HL-60/S4 treated with retinoic acid at 250 ng/mL for 4 days and 3 days (cell line): ENCODE measurements around the gene DRD4.
"Not testable (repeated sequence)": the region's sequence is repeated elsewhere in the genome, so short reads cannot be mapped to it uniquely, and the experiment has no call there.

Source experiments
- in situ Hi-C: fragments of 300-500 bp; cut with MboI; formaldehyde crosslinking; loops from 2 replicates; pipeline ENCODE4 v1.7.0; 2022; ENCODE audit warnings: low sequenced_read_pairs

DRD4 gene

DNA sequence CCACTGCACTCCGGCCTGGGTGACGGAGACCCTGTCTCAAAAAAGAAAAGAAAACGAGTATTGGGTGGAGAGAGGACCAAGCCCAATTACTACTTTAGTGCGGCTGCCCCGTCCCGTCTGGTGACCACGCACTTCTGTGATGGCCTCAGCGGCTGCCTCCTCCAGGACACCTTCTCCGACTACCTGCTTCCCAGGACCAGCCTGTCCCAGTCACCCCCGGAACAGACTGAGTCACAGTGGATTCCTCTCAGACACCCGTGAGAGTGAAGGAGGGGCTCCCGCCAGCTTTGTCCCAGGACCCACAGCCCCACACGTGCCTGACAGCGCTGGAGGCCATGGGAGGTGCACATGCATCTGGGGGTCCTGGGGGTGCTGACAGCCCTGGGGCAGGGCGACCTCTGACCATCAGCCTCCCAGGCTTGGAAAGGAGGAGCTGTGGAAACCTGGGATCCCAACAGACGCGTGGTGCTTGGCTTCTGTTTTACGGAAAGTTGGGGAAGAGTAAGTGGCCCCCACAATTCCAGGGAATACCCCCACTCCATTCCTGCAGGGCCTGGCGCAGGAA lies 4.8 kb downstream of the DRD4 start:
- in situ Hi-C loops, result no loop called here

DNA sequence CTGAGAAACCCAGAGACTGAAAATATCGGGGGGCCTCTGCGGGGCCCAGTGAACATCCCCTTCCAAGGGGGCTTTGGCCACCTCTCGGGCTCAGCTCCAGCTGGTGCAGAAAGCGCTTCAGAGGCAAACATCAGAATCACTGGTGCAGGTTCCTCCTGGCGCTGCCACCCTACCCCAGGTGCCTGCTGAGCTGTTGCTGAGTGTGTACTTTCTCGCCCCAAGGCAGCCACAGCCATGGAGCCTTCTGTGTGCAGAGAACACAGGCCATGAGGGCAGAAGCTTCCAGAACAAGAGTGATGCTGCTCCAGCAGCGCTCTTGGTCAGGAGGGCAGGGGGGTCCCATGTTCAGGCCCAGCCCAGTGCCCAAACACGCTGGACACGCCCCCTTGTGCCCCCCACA lies 6.3 kb downstream of the DRD4 start:
- in situ Hi-C loops, result no loop called here

DNA sequence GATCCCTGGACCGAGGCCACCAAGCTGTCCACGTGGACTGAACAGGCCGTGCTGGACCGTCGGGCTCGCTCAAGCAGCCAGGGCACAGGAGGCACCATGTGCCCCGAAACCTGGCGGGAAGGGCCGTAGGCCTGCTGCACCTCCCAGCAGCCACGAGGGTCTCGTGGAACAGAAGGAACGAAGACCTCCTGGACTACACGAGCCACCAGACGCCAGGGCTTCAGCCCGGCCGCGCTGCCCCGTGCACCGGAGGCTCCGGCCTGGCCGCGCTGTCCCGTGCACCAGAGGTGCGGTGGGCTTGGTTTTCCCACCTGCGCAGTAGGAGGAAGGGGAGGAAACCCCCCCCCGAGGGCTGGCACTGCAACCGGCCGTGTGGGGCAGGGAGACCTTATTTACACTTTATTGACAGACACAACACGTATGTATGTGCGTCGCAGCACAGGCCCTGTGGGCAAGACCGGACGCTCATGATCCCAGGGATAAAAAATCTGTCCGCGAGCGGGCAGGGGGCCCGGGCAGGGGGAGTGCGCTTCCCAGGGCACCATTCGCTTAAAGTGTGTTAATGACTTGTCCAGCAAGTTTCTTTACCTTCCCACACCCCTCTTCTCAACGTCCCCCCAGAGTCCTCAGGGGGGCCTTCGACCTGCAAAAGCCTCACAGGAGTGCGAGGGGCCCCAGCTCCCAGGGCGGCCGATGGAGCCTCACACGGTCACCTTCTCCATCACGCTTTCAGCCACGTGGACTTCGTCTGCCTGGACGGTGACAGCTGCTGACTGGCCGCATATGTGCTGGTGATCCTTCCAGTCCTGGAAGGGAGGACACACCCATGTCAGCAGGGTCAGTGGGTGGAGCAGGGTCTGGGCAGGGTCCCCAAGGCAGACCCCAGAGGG lies 7.0 kb downstream of the DRD4 start:
- in situ Hi-C loops, result no loop called here

DNA sequence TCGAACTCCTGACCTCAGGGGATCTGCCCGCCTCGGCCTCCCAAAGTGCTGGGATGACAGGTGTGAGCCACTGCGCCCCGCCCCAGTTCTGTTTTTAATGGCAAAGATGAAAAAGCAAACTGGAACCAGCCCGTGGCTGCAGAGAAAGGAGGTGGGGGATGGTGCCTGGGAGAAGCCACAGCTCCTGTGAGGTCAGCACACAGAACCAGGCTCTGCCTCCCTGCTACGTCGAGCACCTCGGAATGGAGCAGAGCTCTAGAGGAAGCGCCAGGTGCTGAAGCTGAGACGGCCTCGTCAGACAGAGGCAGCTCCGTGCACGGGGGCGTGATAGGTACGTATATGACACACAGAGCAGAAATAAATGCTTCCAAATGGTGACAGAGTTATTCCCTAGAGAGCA lies 8.5 kb downstream of the DRD4 start:
- in situ Hi-C loops, result no loop called here

DNA sequence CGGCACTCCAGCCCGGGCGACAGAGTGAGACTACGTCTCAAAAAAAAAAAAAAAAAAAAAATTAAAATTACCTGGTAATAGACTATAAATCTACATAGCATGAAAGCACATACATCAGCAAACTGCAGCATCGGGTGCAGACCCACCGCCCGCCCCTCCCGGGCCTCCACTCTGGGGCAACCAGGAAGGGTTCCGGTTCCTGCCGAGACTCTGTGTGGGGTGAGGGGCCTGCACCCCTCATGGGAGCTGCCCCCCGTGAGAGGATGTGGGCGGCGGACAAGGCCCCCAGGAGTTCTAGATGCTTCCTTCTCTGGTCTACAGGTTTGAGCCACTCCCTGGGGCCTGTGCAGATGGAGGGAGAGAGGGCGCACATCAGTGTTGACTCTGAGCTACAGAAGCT lies 9.1 kb downstream of the DRD4 start:
- in situ Hi-C loops, result no loop called here

DNA sequence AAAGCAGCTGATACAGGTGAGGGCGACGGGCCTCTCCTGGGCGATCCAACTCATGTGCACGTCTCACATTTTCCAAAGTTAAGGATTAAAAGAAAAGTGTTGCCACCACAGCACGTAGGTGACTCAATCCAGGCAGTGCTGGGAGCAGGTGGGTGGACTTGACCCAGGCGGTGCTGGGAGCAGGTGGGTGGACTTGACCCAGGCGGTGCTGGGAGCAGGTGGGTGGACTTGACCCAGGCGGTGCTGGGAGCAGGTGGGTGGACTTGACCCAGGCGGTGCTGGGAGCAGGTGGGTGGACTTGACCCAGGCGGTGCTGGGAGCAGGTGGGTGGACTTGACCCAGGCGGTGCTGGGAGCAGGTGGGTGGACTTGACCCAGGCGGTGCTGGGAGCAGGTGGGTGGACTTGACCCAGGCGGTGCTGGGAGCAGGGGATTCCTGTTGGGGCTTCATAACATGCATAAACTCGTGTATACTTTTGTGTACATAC lies 10.6 kb downstream of the DRD4 start:
- in situ Hi-C loops, result not testable (repeated sequence)

DNA sequence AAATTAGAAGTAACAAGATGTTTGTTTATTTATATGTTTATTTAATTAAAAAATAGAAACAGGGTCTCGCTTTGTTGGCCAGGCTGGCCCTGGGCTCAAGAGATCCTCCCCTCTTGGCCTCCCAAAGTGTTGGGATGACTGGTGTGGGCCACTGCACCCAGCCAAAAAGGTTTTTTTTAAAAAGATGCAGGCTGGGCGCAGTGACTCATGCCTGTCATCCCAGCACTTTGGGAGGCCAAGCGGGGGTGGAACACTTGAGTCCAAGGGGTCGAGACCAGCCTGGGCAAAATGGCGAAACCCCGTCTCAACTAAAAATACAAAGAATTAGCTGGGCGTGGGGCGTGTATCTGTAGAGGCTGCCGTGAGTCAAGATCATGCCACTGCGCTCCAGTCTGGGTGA lies 13.4 kb downstream of the DRD4 start:
- in situ Hi-C loops, result no loop called here

DNA sequence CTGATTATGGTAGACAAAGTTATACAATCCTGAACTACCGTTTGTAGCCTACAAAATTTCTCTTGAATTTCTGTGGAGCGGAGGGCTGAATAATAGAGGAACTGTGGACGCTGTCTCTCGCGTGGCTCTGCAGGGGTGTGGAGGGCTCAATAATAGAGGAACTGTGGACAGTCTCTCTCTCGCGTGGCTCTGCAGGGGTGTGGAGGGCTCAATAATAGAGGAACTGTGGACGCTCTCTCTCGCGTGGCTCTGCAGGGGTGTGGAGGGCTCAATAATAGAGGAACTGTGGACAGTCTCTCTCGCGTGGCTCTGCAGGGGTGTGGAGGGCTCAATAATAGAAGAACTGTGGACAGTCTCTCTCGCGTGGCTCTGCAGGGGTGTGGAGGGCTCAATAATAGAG lies 16.1 kb downstream of the DRD4 start:
- in situ Hi-C loops, result not testable (repeated sequence)

DNA sequence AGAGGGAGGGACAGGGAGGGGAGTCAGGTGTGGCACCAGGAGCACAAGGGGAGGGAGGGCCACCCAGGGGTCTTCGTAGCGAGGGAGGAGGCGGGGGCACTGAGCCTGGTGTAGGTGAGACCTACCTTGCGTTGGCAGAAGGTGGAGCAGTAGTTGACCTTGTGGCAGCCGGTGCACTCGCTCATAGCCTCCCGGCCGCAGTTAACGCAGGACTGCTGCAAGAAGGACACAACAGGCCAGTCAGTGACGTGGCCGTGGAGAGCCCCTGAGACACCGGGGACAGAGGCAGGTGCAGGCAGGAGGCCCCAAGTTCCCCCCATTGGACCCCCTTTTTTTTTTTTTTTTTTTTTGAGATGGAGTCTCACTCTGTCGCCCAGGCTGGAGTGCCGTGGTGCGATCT lies 16.8 kb downstream of the DRD4 start:
- in situ Hi-C loops, result no loop called here

DNA sequence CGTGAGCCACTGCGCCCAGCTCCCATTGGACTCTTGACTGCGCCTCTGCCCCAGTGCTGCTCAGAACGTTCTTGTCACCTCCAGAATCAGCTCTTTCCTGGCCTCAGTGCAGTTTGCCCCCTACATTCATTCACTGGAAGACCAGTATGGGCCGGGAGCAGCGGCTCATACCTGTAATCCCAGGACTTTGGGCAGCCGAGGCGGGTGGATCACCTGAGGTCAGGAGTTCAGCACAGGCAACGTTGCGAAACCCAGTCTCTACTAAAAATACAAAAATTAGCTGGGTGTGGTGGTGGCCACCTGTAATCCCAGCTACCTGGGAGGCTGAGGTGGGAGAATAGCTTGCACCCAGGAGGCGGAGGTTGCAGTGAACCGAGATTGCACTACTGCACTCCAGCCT lies 17.4 kb downstream of the DRD4 start:
- in situ Hi-C loops, result not testable (repeated sequence)

DNA sequence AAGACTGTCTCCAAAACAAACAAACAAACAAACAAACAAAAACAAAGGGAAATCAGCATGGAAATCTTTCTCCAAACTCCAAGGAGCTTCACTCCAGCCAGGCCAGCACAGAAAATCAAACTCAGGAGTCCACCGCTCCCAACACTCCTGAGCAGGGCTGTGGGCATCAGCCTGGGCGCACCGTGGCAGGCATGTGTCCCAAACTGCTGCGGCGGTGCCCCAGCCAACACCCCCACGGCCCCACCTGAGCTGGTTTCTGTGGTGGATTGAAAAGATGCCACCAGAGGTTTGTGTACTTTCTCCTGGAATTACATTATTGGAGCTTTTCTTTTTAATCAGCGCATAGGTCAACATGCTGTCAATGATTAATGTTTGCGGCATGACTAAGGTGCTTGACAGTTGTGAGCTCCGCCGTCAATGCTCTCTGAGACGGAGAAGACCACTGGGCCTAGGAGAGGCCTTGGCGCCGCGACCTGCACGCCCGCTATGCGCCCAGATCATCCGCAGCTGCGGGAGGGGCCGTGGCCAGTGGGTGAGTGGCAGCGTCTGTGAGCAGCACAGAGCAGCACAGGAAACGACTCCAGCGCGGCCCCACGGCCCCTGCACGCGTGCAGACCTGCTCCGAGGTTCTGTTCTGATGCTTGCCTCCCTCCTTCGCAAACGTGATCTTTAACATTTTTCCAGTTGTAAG lies 18.1 kb downstream of the DRD4 start:
- in situ Hi-C loops, result no loop called here

DNA sequence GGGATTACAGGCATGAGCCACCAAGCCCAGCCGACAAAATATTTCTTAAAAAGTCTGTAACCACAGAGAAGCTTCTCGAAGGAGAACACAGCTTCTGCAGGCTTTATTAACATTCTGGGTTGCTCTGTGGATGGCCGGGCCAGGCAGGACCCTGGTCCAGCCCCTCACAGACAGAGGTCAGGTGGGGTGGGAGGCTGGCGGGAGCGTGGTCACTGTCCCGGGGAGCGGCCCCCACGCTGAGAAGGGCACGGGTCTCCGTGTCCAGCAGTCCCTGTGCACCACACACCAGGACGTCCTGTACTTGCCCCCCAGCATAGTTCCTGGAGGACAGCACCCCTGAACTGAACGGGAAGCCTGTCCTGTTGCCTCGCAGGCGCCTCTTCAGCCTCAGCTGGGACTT lies 19.4 kb downstream of the DRD4 start:
- in situ Hi-C loops, result no loop called here

DNA sequence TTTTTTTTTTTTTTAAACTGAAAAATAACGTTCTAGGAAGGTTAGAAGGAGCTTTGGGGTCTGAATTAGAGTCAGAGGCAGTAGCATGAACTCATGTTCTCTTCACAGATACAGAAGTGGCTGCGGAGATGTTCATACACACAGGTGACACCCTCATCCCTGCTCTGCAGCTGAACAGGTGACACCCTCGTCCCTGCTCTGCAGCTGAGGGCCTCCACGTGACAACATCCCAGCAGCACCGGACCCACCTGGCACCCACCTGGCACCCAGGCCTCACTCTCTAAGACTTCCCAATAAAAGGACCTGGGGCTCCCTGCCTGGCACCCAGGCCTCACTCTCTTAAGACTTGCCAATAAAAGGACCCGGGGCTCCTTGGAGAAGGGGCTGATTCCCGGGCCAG lies 19.8 kb downstream of the DRD4 start:
- in situ Hi-C loops, result no loop called here

DNA sequence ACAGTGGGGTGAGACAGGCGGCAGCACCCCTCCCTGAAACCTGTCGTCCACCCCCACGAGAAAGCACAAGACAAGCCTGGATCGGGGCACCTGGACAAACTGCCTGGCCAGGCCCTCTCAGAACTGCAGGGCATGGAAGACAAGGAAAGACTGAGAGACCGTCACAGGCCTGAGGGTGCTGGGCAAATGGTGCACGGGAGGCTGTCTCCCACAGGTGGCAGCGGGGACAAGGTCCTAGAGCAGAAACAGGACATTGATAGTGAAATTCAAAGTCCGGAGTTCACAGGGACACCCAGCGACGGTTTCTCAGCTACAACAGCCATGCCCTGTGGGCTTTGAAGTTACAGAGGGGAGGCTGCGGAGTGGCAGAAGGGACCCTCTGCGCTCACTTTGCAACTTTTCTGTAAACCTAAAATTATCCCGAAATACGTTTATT lies 20.6 kb downstream of the DRD4 start:
- in situ Hi-C loops, result no loop called here

DNA sequence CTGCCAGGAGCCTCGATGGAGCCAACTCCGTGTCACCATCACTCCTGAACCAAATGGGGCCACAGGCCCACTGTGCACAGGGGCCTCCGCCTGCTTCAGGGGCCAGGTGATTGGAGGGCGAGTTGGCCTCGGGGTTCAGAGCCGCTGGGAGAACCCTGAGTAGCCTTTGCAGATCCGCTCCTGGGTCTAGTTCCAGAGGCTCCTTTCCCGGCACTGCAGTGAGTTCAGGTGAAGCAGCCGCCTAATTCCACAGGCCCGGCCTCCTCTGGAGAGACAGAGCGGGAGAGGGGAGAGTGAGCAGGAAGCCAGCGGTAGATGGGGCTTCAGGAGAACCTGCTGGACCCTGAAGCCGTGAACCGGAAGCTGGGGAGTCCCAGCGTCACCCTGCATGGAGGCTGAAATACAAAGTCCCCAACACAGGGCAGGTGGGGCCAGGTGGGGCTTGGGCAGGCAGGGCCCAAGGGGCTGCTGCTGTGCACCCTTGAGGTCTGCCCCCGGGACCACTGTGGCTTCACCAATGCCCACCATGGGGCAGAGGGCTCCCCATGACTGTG lies 22.5 kb downstream of the DRD4 start:
- in situ Hi-C loops, result no loop called here

DNA sequence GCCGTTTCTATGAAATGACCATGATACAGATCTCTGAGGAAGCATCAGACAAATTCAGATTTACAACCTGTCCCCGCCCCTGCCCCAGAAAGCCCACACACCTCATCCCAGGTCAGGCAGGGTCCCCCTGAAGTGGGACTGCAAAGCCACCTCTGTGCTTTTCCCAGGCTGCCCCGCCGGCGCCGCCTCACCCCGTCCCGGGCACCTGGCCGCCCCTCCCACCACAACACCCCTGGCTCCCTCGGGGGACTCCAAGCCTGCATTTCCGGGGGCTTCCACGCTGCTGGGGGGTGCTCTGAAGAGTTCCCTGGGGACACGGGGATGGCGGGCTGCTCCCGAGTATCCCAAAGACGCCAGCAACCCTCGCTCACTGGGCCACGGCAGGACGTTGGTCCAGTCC lies 23.2 kb downstream of the DRD4 start:
- in situ Hi-C loops, result no loop called here

DNA sequence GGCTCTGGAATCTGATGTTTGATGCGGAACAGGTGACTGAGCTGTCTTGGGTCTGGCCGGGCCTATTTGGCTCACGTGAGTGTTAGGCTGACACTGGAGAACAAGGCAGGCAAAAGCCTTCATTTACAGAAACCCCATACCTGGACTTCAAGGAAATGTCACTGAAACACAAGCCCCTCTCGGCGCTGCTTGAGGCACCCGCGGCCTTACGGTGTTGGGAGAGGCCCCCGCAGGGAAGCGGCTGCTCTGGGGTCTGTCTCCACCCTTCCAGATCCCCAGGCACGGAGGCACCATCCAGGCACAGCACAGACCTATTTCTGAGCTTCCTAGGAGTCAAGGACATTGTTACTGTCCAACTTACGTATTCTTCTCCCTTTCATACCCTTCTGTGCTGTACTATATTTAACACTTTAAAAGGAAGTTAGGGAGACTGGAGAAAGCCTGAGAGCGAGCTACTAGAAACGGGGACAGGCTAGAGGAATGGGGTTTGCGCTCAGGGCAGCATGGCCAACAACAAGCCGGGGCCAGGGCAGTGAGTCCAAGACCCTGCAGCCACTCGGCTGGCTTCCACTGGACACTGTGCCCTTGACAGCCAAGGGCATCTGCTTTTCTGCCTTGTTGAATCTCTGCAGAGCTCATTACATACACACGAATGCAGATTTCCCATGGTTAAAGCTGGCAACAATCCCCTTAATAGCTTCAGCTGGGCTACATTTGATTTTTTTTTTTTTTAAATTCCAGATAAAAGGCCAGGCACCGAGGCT lies 23.8 kb downstream of the DRD4 start:
- in situ Hi-C loops, result no loop called here

DNA sequence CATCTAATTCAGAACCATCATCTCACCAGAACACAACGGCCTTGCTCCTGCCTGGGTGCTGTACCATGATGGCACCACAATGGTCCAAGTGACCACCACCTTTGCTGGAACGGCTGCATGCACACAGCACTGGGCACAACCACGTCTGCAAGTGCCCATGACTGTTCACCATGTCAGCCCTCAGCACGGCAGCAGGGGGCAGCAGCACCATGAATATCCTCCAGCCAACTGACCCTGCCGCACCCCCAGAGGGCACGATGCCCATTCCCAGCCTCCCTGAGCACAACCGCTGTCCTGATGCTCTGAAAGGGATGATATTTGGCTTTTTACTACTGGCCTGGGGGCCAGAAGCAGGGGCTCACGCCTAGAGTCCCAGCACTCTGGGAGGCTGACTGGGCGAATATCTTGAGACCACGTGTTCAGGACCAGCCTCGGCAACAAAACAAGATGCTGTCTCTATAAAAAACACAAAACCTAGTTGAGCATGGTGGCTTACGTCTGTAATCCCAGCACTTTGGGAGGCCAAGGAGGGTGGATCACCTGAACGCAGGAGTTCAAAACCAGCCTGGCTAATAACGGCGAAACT lies 25.7 kb downstream of the DRD4 start:
- in situ Hi-C loops, result no loop called here

DNA sequence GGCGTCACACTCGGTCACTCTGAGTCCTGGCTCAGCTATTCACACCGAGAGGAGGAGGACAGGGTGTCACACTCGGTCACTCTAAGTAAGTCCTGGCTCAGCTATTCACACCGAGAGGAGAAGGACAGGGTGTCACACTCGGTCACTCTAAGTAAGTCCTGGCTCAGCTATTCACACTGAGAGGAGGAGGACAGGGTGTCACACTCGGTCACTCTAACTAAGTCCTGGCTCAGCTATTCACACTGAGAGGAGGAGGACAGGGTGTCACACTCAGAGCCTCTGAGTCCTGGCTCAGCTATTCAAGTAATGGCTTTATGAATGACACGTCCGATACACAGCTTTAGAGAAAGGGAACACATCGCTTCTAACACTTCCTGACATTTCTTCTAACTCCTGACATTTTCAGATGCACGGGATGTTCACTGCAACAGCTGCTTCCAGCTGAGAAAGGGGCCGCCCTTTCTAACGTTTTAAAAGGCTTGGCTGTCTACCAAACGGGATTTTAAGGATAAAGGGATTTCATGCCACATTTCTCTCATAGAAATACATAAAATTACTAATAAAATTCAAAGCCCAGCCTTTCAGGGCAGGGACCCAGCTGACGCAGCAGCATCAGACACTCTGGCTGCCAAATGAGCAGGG lies 28.1 kb downstream of the DRD4 start:
- in situ Hi-C loops, result no loop called here

DNA sequence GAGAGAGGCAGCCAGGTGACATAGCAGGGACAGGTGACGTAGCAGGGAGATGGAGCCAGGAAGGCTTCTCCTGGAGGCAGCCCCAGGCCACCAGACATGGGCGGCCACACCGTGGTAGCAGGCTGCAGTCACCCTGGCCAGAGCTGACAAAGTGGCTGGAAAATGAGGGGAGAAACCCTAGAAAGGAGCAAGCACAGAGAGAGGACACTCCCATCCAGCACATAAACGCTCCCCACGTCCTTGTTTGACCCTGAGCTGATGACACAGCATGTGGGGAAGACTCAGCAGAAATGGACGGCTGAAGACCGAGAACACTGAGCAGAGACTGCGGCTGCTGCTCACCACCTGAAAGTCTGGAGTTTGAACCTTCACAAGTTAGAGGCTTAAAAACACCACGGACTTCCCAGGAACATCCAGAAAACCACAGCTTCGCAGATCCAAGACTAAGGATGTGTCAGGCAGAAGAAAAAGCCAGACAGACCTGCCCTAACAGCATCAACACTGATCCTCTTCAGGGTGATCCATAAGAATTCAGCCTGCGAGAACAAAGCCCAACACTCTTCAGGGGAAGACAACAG lies 28.7 kb downstream of the DRD4 start:
- in situ Hi-C loops, result no loop called here
